Memory B cell (primary cell): ENCODE results near the gene LCN2.

Source experiments
- ATAC-seq: fragments of 150-1000 bp; cut with Tn5 transposase; 2 replicates; pipeline ENCODE4 v1.10.0; 2021; ENCODE audit warnings: low read depth, mild to moderate bottlenecking, moderate library complexity
- DNase-seq, 2 donors: peaks; one replicate each; pipeline ENCODE4 v3.0.0; 2022; ENCODE audit warnings: low spot score in 2 of 2
- H3K27ac Mint-ChIP-seq: one replicate; pipeline ENCODE4 v1.8.0; 2022; ENCODE audit warnings: mild to moderate bottlenecking, moderate library complexity, mixed read lengths
- H3K27me3 Mint-ChIP-seq: one replicate; pipeline ENCODE4 v1.8.0; 2022; ENCODE audit warnings: mixed read lengths
- H3K36me3 Mint-ChIP-seq: one replicate; pipeline ENCODE4 v1.8.0; 2022; ENCODE audit warnings: mild to moderate bottlenecking, mixed read lengths
- H3K4me1 Mint-ChIP-seq: one replicate; pipeline ENCODE4 v1.8.0; 2022; ENCODE audit warnings: mixed read lengths
- H3K4me3 Mint-ChIP-seq: one replicate; pipeline ENCODE4 v1.8.0; 2022; ENCODE audit warnings: mild to moderate bottlenecking, moderate library complexity, mixed read lengths
- H3K9me3 Mint-ChIP-seq: one replicate; pipeline ENCODE4 v1.8.0; 2022; ENCODE audit warnings: mixed read lengths

The LCN2 gene

GRCh38 chr9:128190516-128191405, 41.5 kb downstream of the LCN2 start:
- Mint-ChIP-seq H3K4me1 (peaks cover 23% of the 10 kb centered on the region), H3K36me3 (peaks cover 13% of the 10 kb centered on the region), H3K27me3 (no peaks in the 10 kb centered on the region), H3K27ac (peak overlapping the region; percentile 94), H3K9me3 (no peaks in the 10 kb centered on the region), H3K4me3 (peak overlapping the region; percentile 95)
- ATAC-seq (peak; percentile 31), DNase-seq (no peak)

GRCh38 chr9:128191406-128192046, 42.3 kb downstream of the LCN2 start, which contains the start of gene CIZ1:
TSS of gene CIZ1 (minus strand) at chr9:128191572. CDS start at chr9:128190857, 715 bp downstream.
- ATAC-seq, result peak; percentile 81
- Mint-ChIP-seq H3K4me1 (peaks cover 19% of the 10 kb centered on the region), H3K36me3 (peaks cover 8% of the 10 kb centered on the region), H3K9me3 (no peaks in the 10 kb centered on the region), H3K4me3 (peak within 1 kb of the TSS; percentile 95), H3K27me3 (no peaks in the 10 kb centered on the region), H3K27ac (peak within 1 kb of the TSS; percentile 94)
- DNase-seq, result peak; percentile 73 to 79

- peak in 1 of 2 donors; percentile 69 for DNase-seq
- peaks cover 6% of the 10 kb centered on the region for H3K36me3 Mint-ChIP-seq
- peak overlapping the region; percentile 86 for H3K4me3 Mint-ChIP-seq
- peak; percentile 80 for ATAC-seq
- H3K27ac Mint-ChIP-seq, result peak overlapping the region; percentile 84
- H3K9me3 Mint-ChIP-seq, result no peaks in the 10 kb centered on the region
- no peaks in the 10 kb centered on the region for H3K27me3 Mint-ChIP-seq
- H3K4me1 Mint-ChIP-seq, result peaks cover 17% of the 10 kb centered on the region
These were observed 43.5 kb downstream of the LCN2 start for GRCh38 chr9:128192601-128193371.

GRCh38 chr9:128193469-128194096, 44.3 kb downstream of the LCN2 start:
- H3K27ac Mint-ChIP-seq, result no peak overlapping the region

GRCh38 chr9:128201441-128202369, 52.5 kb downstream of the LCN2 start:
- Mint-ChIP-seq H3K27ac (no peak overlapping the region), H3K36me3 (no peaks in the 10 kb centered on the region), H3K4me3 (no peak overlapping the region), H3K9me3 (no peaks in the 10 kb centered on the region), H3K4me1 (peaks cover 3% of the 10 kb centered on the region), H3K27me3 (peaks cover 6% of the 10 kb centered on the region)
- DNase-seq (no peak), ATAC-seq (no peak)

More at GRCh38 chr9:128193469-128194096, 44.3 kb downstream of the LCN2 start:
- peaks cover 6% of the 10 kb centered on the region for H3K36me3 Mint-ChIP-seq
- no peaks in the 10 kb centered on the region for H3K9me3 Mint-ChIP-seq
- ATAC-seq (no peak), DNase-seq (no peak)
- H3K4me1 Mint-ChIP-seq, result peaks cover 17% of the 10 kb centered on the region
- H3K4me3 Mint-ChIP-seq, result no peak overlapping the region
- H3K27me3 Mint-ChIP-seq, result no peaks in the 10 kb centered on the region

GRCh38 chr9:128202648-128203023, 53.4 kb downstream of the LCN2 start:
- Mint-ChIP-seq H3K4me3 (peak overlapping the region; percentile 71), H3K27me3 (peaks cover 10% of the 10 kb centered on the region), H3K9me3 (no peaks in the 10 kb centered on the region), H3K27ac (no peak overlapping the region), H3K4me1 (peaks cover 3% of the 10 kb centered on the region), H3K36me3 (no peaks in the 10 kb centered on the region)
- ATAC-seq (no peak), DNase-seq (no peak)
